Measurements from ENCODE around the gene PGR.

PGR gene

DNA sequence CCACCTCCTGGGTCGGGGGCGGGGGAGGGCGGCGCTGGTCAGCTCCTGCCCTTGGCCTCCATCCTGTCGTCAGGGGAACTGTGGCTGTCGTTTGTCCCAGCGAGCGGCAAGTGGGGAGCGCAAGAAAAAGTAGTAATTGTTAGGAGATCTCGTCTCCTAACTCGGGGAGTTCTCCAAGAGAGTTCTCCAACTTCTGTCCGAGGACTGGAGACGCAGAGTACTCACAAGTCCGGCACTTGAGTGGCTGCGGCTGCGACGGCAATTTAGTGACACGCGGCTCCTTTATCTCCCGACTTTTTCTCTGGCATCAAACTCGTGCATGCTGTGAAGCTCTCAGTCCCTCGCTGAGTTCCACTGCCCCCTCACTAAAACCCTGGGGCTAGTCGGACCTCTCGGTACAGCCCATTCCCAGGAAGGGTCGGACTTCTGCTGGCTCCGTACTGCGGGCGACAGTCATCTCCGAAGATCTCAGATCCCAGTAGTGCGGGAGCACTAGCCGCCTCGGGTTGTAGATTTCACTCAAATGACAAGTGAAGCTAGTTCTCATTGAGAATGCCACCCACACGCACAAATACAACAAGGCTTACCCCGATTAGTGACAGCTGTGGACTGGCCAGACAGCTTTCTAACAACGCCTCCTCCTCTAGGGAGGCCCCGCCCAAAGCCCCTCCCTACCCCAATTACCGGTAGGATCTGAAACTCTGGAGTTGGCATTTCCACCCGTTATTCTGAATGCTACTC, at the start of gene PGR:
Gene PGR (minus strand): TSS at position 611 of the 741 bp plus-strand sequence. CDS start 743 bp downstream, outside the sequence.
- Mint-ChIP-seq H3K4me3 (no peak within 1 kb of the TSS), H3K36me3 (ENCODE audit: low read depth) (no peaks in the 10 kb centered on the region), H3K27me3 (ENCODE audit: low read depth) (peaks cover 30% of the 10 kb centered on the region), H3K27ac (no peak within 1 kb of the TSS), H3K9me3 (no peaks in the 10 kb centered on the region), H3K4me1 (ENCODE audit: low read depth) (no peaks in the 10 kb centered on the region)

DNA sequence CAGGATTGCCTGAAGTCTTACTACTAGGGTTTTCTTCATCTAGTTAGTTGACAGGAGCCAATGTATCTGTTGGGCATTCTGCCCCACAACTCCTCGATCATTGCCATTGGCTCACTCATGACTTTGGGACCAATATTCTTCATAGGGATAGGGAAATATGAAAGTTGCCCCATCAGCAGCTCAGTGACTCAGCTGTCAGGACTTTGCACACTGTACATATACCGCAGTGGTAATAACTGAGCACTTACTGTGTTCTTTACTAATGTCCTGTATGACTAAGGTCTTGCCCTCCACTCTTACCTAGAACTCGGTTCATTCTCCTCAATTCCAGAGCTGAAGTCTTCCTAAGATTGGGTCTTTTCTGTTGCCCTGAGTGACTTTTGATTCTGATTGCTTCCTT, 46.8 kb upstream of the PGR start:
- no peak overlapping the region for H3K4me3 Mint-ChIP-seq
- no peak overlapping the region for H3K27ac Mint-ChIP-seq
- H3K9me3 Mint-ChIP-seq = no peaks in the 10 kb centered on the region
- no peaks in the 10 kb centered on the region for H3K4me1 Mint-ChIP-seq (ENCODE audit: low read depth)
- no peaks in the 10 kb centered on the region for H3K36me3 Mint-ChIP-seq (ENCODE audit: low read depth)
- no peaks in the 10 kb centered on the region for H3K27me3 Mint-ChIP-seq (ENCODE audit: low read depth)

DNA sequence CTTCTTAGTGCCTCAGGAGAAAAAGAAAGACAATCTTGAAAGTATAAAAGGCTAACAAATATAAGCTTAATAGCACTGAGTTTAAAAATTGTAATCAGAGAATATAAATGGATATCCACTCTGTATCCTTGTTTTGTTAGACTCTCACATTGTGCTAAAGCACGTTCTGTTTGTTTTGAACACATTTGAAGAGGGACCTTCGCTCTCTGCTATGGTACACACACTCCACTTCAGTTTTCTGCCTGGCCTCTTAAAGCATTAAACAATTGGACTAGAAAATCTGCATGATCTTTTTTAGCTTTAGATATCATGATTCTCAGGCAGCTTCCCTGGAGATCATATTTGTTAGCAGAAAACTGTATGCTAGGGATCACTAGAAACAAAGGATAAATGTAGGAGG, 40.3 kb upstream of the PGR start:
- H3K27ac Mint-ChIP-seq = no peak overlapping the region
- no peaks in the 10 kb centered on the region for H3K36me3 Mint-ChIP-seq (ENCODE audit: low read depth)
- no peaks in the 10 kb centered on the region for H3K4me1 Mint-ChIP-seq (ENCODE audit: low read depth)
- no peaks in the 10 kb centered on the region for H3K27me3 Mint-ChIP-seq (ENCODE audit: low read depth)
- H3K4me3 Mint-ChIP-seq = no peak overlapping the region
- H3K9me3 Mint-ChIP-seq = peaks cover 8% of the 10 kb centered on the region

DNA sequence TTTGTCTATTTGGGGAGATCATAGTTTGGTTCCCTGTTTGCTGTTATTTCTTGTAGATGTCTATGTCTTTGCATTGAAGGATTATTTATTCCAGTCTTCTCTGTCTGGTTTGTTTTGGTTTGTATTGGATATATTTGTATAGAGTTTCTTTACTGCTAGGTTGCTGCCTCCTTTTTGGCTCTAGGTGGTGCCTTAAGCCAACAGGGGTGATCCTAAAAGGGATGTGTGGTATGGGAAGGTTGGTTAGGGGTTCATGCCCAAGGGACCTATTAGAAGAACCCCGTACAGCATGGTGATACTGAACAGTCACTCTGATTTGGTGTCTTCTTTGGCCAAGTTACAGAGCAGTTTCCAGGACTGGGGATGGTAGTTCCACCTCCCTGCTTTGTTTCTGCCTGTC, 36.4 kb upstream of the PGR start:
- Mint-ChIP-seq H3K4me3 (no peak overlapping the region), H3K4me1 (ENCODE audit: low read depth) (no peaks in the 10 kb centered on the region), H3K27me3 (ENCODE audit: low read depth) (no peaks in the 10 kb centered on the region), H3K36me3 (ENCODE audit: low read depth) (no peaks in the 10 kb centered on the region), H3K27ac (no peak overlapping the region), H3K9me3 (peaks cover 12% of the 10 kb centered on the region)

DNA sequence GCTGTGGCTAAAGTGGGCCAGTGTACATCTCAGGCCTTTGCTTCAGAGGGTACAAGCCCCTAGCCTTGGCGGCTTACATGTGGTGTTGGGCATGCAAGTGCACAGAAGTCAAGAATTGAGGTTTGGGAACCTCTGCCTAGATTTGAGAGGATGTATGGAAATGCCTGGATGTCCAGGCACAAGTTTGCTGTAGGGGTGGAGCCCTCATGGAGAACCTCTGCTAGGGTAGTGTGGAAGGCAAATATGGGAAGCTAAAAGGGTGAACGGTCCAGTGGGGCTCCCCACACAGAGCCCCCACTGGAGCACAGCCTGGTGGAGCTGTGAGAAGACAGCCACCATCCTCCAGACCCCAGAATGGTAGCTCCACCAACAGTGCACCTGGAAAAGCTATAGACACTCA, 28.5 kb upstream of the PGR start:
- Mint-ChIP-seq H3K4me3 (no peak overlapping the region), H3K27me3 (ENCODE audit: low read depth) (no peaks in the 10 kb centered on the region), H3K9me3 (peaks cover 26% of the 10 kb centered on the region), H3K27ac (no peak overlapping the region), H3K36me3 (ENCODE audit: low read depth) (peaks cover 1% of the 10 kb centered on the region), H3K4me1 (ENCODE audit: low read depth) (no peaks in the 10 kb centered on the region)

DNA sequence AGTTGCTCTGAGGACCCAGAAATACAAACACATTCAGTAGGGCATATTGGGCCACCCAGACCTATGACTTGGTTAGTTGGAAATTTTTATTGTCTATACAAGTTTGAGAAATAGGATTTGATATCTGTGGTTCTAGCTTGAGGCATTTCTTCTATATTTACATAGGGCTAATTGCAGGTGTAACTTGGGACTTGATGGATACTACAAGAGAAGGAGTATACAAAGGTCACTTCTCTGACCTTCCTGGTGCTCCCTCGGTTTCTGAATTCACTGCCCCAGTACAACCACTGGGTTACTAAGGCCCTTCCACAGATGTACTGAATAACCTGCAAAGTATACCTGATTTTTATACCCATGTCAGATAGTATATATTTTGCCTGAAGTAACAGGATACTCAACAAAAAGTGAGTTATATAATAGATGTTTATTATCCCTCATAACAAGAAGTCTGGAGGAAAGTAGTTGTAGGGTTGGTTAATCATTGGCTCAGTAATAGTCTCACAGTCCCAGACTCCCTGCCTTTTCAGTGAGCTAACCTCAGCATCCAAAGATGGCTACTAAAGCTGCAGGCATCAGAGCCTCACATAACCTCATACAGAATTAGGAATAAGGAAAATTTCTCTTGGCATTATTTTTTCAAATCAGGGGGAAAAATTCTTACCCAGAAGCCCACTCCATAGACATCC, 8.8 kb upstream of the PGR start:
- Mint-ChIP-seq H3K27ac (no peak overlapping the region), H3K27me3 (ENCODE audit: low read depth) (no peaks in the 10 kb centered on the region), H3K4me3 (no peak overlapping the region), H3K36me3 (ENCODE audit: low read depth) (no peaks in the 10 kb centered on the region), H3K9me3 (no peaks in the 10 kb centered on the region), H3K4me1 (ENCODE audit: low read depth) (no peaks in the 10 kb centered on the region)

DNA sequence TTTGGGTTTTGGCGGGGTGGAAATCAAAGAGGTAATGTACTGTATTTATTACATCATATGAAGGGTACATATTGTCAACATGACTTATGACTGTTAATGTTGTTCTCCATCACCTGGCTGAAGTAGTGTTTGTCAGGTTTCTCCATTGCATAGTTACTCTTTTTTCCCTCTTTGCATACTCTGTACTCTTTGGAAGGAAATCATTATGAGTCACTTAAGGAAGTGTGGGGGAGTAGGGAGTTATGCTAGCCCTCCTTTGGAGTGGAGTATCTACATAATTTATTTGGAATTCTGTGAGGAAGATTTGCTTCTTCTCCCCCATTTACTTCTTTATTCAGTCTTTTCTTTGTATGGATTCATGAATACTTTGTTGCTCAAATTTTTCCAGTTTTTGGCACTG, 3.6 kb upstream of the PGR start:
- Mint-ChIP-seq H3K4me1 (ENCODE audit: low read depth) (no peaks in the 10 kb centered on the region), H3K27me3 (ENCODE audit: low read depth) (peaks cover 20% of the 10 kb centered on the region), H3K36me3 (ENCODE audit: low read depth) (no peaks in the 10 kb centered on the region), H3K27ac (no peak overlapping the region), H3K4me3 (no peak overlapping the region), H3K9me3 (no peaks in the 10 kb centered on the region)

DNA sequence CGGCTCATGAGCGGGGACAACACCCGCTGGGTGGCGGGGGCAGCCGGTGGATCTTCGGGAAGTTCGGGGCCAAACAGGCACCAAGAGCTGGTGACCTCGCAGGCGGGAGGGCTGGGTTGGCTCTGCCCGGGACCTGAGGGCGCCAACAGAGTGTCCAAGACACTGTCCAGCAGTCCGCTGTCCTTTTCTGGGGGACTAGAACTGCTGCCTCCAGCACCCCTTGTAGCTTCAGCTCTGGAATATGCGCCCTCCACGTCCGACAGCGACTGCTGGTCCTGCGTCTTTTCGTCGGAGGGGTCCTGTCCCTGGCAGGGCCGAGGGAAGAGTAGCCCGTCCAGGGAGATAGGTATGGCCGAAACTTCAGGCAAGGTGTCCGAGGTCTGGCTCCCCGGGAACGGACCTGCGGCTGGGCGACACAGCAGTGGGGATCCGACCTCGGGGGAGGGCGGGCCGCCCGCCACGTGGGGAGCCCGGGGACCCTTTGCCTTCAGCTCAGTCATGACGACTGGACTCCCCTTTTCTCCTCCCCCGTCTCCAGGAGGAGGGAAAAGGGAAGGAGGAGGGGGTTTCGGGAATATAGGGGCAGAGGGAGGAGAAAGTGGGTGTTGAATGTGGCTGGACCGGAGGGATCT, 926 bp downstream of the PGR start:
- peaks cover 33% of the 10 kb centered on the region for H3K27me3 Mint-ChIP-seq (ENCODE audit: low read depth)
- no peak overlapping the region for H3K4me3 Mint-ChIP-seq
- no peaks in the 10 kb centered on the region for H3K36me3 Mint-ChIP-seq (ENCODE audit: low read depth)
- no peaks in the 10 kb centered on the region for H3K4me1 Mint-ChIP-seq (ENCODE audit: low read depth)
- H3K27ac Mint-ChIP-seq = no peak overlapping the region
- no peaks in the 10 kb centered on the region for H3K9me3 Mint-ChIP-seq

DNA sequence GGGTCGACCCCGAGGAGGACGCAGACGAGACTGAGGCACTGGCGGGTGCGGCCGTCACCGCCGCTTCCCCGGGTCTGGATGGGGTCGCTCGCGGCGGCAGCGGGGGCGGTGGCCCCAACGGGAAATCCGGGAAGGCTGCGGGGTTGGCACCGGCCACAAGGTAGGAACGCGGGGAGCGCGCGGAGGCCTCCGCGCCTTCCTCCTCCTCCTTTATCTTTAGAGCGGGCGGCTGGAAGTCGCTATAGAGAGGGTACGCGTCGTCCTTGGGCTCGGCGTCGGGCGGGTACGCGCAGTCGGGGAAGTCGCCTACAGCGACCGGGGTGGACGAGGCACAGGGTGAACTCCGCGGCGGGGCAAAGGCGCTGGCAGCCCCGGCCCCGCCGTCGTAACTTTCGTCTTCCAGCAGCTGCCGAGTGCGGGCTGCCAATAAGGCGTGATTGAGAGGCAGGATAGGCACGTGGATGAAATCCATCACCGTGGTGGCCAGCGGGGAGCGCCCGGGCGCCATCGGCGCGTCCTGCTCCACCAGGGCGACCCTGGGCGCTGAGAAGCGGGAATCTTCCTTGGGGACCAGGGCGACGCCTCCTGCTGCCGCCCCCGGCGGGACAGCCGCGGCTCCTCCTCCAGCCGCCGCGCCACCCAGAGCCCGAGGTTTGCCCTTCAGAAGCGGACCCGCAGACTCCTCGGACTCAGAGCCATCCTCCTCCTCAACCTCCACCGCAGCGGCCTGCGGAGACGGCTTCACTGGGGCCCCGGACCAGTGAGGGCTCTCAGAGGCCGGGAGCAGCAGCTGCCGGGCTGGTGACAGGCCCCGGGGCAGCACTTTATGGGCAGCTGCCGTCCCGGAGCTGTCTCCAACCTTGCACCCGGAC, 1.7 kb downstream of the PGR start:
- no peaks in the 10 kb centered on the region for H3K4me1 Mint-ChIP-seq (ENCODE audit: low read depth)
- H3K27ac Mint-ChIP-seq = no peak overlapping the region
- H3K4me3 Mint-ChIP-seq = no peak overlapping the region
- H3K27me3 Mint-ChIP-seq (ENCODE audit: low read depth) = peaks cover 33% of the 10 kb centered on the region
- no peaks in the 10 kb centered on the region for H3K36me3 Mint-ChIP-seq (ENCODE audit: low read depth)
- no peaks in the 10 kb centered on the region for H3K9me3 Mint-ChIP-seq

DNA sequence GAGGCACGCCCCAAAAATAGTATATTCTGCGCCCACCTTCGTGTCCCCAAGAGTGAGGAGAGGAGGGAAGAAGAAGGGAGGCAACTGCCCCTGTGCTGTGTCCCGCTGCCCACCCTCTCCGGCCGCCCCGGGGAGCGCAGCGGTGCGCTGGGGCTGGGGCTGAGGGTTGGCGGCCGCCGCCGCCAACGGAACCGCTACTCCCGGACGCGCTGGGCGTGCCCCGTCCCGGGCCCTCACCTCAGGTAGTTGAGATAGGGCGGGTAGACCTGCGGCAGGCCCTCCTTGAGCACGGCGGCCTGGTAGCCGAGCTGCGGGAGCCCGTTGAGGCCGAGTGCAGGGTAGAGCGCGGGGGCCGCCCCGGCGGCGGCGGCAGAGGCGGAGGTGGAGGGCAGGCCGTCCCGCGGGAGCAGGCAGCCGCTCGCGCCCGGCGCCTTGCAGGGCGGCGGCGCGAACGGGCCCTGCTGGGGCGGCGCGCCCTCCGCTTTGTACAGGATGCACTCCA, 2.4 kb downstream of the PGR start:
- H3K4me3 Mint-ChIP-seq = no peak overlapping the region
- H3K9me3 Mint-ChIP-seq = no peaks in the 10 kb centered on the region
- no peaks in the 10 kb centered on the region for H3K4me1 Mint-ChIP-seq (ENCODE audit: low read depth)
- H3K36me3 Mint-ChIP-seq (ENCODE audit: low read depth) = no peaks in the 10 kb centered on the region
- H3K27ac Mint-ChIP-seq = no peak overlapping the region
- H3K27me3 Mint-ChIP-seq (ENCODE audit: low read depth) = peaks cover 33% of the 10 kb centered on the region

DNA sequence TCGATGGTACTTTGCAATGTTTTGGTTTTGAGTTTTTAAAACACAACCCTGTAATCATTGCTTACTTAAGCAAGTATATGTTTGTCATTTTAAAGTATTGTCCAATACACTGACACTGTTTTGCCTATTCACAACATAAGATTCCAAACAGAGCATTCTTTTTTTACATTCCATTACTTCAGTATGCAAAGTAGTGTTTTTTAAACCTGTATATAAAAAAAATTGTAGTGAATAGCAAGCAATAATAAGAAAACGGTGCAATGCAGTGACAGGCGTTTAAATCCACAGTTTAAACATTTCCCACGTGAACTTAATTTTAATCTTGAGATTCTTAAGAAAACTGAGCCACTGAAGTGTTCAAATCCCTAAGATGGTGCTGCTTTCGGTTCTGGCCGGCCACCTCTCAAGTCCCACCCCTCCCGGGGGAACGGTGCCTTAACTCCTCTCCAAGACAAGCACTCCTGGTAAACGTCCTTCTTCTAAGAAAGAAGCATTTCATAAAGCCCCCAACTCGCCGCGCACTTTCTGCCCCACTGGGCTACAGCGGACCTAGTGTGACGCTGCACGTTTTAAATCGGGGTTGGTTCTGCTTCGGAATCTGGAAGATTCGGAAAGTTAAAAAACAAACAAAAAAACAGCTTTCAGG, 2.9 kb downstream of the PGR start:
- Mint-ChIP-seq H3K4me3 (no peak overlapping the region), H3K27ac (no peak overlapping the region), H3K4me1 (ENCODE audit: low read depth) (no peaks in the 10 kb centered on the region), H3K27me3 (ENCODE audit: low read depth) (peaks cover 33% of the 10 kb centered on the region), H3K9me3 (no peaks in the 10 kb centered on the region), H3K36me3 (ENCODE audit: low read depth) (no peaks in the 10 kb centered on the region)

DNA sequence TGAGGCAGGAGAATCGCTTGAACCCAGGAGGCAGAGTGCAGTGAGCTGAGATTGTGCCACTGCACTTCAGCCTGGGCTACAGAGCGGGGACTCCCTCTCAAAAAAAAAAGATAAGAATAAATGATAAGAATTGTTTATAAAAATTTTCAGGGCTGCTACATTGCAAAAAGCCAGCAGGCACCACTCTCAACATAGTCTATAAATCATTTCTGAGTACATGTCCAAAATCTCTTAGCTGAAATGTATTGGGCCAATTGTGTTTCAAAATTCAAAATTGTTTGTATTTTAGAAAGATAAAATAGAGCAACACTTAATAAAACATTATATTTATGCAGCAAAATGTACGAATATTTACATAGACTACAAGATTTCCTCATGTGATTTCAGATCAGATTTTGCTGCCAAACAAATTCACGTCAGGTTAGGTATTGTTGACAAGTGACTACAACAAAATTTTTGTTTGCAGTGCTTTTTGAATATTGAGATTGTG, 13.9 kb downstream of the PGR start:
- peaks cover 3% of the 10 kb centered on the region for H3K9me3 Mint-ChIP-seq
- H3K27me3 Mint-ChIP-seq (ENCODE audit: low read depth) = no peaks in the 10 kb centered on the region
- H3K4me1 Mint-ChIP-seq (ENCODE audit: low read depth) = no peaks in the 10 kb centered on the region
- no peak overlapping the region for H3K27ac Mint-ChIP-seq
- no peaks in the 10 kb centered on the region for H3K36me3 Mint-ChIP-seq (ENCODE audit: low read depth)
- no peak overlapping the region for H3K4me3 Mint-ChIP-seq

DNA sequence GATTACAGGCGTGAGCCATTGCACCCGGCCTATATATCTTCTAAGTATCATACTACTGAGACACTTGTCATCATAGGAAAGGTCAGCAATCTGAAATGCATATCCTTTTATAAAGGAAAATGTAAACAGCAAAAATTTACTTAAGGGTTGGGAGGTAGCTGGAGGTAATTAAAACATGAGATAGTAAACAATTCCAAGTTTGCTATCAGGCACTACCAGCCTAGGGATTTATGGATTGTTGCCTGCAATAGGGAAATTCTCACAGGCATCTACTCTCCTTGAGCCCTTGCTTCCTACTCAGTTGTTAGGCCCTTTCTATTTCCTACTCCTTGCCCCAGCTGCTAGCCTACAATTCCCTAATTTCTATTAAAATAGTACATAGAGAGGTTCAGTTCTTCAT, 16.1 kb downstream of the PGR start:
- Mint-ChIP-seq H3K27ac (no peak overlapping the region), H3K27me3 (ENCODE audit: low read depth) (no peaks in the 10 kb centered on the region), H3K36me3 (ENCODE audit: low read depth) (no peaks in the 10 kb centered on the region), H3K4me3 (no peak overlapping the region), H3K4me1 (ENCODE audit: low read depth) (no peaks in the 10 kb centered on the region), H3K9me3 (peaks cover 6% of the 10 kb centered on the region)

DNA sequence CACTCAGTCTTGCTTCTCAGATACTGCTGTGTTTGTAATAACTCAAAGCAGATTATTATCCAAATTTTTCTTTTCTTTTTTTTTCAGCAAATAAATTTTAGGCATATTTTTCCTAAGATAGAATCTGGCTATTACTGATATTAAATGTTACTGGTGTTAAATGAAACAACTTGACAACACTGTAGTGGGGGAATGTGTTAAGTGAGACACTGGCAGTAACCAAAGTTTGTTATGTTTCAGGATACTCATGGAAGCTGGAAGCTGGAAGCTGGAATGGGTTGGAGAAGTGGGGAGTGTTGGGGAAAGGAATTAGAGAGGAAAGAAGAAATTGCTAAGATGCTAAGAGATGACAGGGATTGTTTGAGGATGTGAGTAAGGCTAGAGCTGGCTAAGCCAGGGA, 24.9 kb downstream of the PGR start:
- Mint-ChIP-seq H3K9me3 (peaks cover 25% of the 10 kb centered on the region), H3K36me3 (ENCODE audit: low read depth) (no peaks in the 10 kb centered on the region), H3K4me3 (no peak overlapping the region), H3K27me3 (ENCODE audit: low read depth) (no peaks in the 10 kb centered on the region), H3K4me1 (ENCODE audit: low read depth) (no peaks in the 10 kb centered on the region), H3K27ac (no peak overlapping the region)

Data from T-helper 1 cell treated with Interleukin-12 subunit alpha and Interleukin-12 subunit beta and Interleukin-4 antibody, amounts not matched to agents 30 μg/mL and 1 μg/mL, for 36 hours (primary cell).